H1 (cell line): ENCODE data around the gene NDUFA13. TPM values are rescaled to one million over a fixed set of nuclear protein-coding genes. Genes with fewer than 3 reads are reported as not detected.

Experiments
- GABPA ChIP-seq: IDR thresholded peaks from 2 replicates; pipeline ENCODE4 v1.6.1; 2011; ENCODE audit warnings: mild to moderate bottlenecking, low read length, moderate library complexity, borderline replicate concordance; ENCODE audit not compliant: insufficient read depth
- POLR2A ChIP-seq, 2 experiments: IDR thresholded peaks; 1 replicate in 1 of 2; 2 replicates in 1 of 2; pipeline ENCODE4 v1.6.1; 2011; ENCODE audit warnings: low read depth in 2 of 2, low read length in 2 of 2, mild to moderate bottlenecking in 2 of 2; ENCODE audit errors: control extremely low read depth in 1 of 2
- RBBP5 ChIP-seq: IDR thresholded peaks from 2 replicates; pipeline ENCODE4 v1.7.1; 2012; ENCODE audit warnings: low read depth, mild to moderate bottlenecking, inconsistent platforms, low read length, moderate library complexity, borderline replicate concordance
- SP1 ChIP-seq: IDR thresholded peaks from 2 replicates; pipeline ENCODE4 v1.6.1; 2011; ENCODE audit warnings: low read depth, low read length
- polyA plus RNA-seq, 7 experiments: library from polyadenylated mRNA; depleted of rRNA in 3 of 7; stranded (reverse) in 5 of 7; unstranded in 2 of 7; fragments of >200 nt in 5 of 7; fragments of 200-250 nt in 2 of 7; gene quantifications; 1 replicate in 5 of 7; 2 replicates in 1 of 7; 4 replicates in 1 of 7; pipeline versions ENCODE4 v1.2.1 to v1.2.3, GENCODE V29; 2011 to 2013; ENCODE audit warnings: missing spikeins in 2 of 7, mixed read lengths in 2 of 7
- total RNA-seq: library from RNA; stranded (reverse); fragmentation: NEBNext Ultra II Directional; extraction: Animal tissue kit (Norgen Biotek cat#: 25700); gene quantifications from 2 replicates; pipeline ENCODE4 v1.2.1, GENCODE V29; 2021
- TF ChIP-seq, protein P1 (sequence below), 3 experiments: IDR thresholded peaks; 1 replicate in 2 of 3; 2 replicates in 1 of 3; pipeline versions ENCODE4 v1.5.1 to v1.6.1; 2011; ENCODE audit warnings: low read length in 3 of 3, mild to moderate bottlenecking in 3 of 3, inconsistent platforms in 2 of 3, low read depth in 1 of 3, moderate library complexity in 1 of 3; ENCODE audit not compliant: insufficient read depth in 1 of 3; ENCODE audit errors: control extremely low read depth in 1 of 3

Gene NDUFA13
- total and polyA plus RNA-seq, 2 of the 8 experiments (the other 6 are each of a cell fraction or from before 2014, with no cell fraction given), result 413 to 1,105 TPM

GRCh38 chr19:19492026-19492610 lies 23.9 kb upstream of the NDUFA13 start (continued):
- TF ChIP-seq, protein P1, sequence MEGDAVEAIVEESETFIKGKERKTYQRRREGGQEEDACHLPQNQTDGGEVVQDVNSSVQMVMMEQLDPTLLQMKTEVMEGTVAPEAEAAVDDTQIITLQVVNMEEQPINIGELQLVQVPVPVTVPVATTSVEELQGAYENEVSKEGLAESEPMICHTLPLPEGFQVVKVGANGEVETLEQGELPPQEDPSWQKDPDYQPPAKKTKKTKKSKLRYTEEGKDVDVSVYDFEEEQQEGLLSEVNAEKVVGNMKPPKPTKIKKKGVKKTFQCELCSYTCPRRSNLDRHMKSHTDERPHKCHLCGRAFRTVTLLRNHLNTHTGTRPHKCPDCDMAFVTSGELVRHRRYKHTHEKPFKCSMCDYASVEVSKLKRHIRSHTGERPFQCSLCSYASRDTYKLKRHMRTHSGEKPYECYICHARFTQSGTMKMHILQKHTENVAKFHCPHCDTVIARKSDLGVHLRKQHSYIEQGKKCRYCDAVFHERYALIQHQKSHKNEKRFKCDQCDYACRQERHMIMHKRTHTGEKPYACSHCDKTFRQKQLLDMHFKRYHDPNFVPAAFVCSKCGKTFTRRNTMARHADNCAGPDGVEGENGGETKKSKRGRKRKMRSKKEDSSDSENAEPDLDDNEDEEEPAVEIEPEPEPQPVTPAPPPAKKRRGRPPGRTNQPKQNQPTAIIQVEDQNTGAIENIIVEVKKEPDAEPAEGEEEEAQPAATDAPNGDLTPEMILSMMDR (IDR thresholded peaks at IDR 0.05; ENCODE audit: control extremely low read depth in 1 of 3, insufficient read depth in 1 of 3, low read depth in 1 of 3, low read length in 3 of 3), result no peak
- TF ChIP-seq GABPA (no peak), RBBP5 (no peak), SP1 (no peak), POLR2A (IDR thresholded peaks at IDR 0.05; ENCODE audit: control extremely low read depth in 1 of 2, low read depth in 2 of 2, low read length in 2 of 2) (no peak)
